GM19351 (cell line): Measurements from ENCODE around the gene KCNG3.

Source experiments
- ATAC-seq: cut with Tn5 transposase; IDR thresholded peaks from one replicate; pipeline ENCODE4 v1.9.1; 2021; ENCODE audit warnings: mild to moderate bottlenecking, moderate library complexity; ENCODE audit not compliant: unreplicated experiment

The KCNG3 gene

GRCh38 chr2:42488297-42488696 is 5.5 kb downstream of the KCNG3 start:
- no peak for ATAC-seq

GRCh38 chr2:42486145-42486906 is 7.5 kb downstream of the KCNG3 start:
- ATAC-seq, result no peak

- no peak for ATAC-seq
Measured at GRCh38 chr2:42480402-42480801, 13.4 kb downstream of the KCNG3 start.

GRCh38 chr2:42474765-42475454 is 18.9 kb downstream of the KCNG3 start:
- ATAC-seq, result no peak

GRCh38 chr2:42470706-42471105 is 23.1 kb downstream of the KCNG3 start:
- ATAC-seq, result no peak

- ATAC-seq, result no peak
Measured at GRCh38 chr2:42464631-42465030, 29.2 kb downstream of the KCNG3 start.

- no peak for ATAC-seq
Measured at GRCh38 chr2:42463570-42463969, 30.2 kb downstream of the KCNG3 start.

GRCh38 chr2:42459296-42459695 is 34.5 kb downstream of the KCNG3 start:
- no peak for ATAC-seq

GRCh38 chr2:42458396-42458795 is 35.4 kb downstream of the KCNG3 start:
- ATAC-seq, result no peak

- ATAC-seq, result no peak
Measured at GRCh38 chr2:42457011-42457410, 36.8 kb downstream of the KCNG3 start.

GRCh38 chr2:42456126-42456839 is 37.5 kb downstream of the KCNG3 start:
- ATAC-seq, result no peak

GRCh38 chr2:42452545-42452944 is 41.2 kb downstream of the KCNG3 start:
- ATAC-seq, result no peak

GRCh38 chr2:42450136-42450535 is 43.6 kb downstream of the KCNG3 start:
- ATAC-seq, result no peak

- no peak for ATAC-seq
Measured at GRCh38 chr2:42449163-42450087, 44.4 kb downstream of the KCNG3 start.

GRCh38 chr2:42448163-42448562 is 45.6 kb downstream of the KCNG3 start:
- ATAC-seq, result no peak

GRCh38 chr2:42446503-42447271 is 47.1 kb downstream of the KCNG3 start:
- no peak for ATAC-seq

GRCh38 chr2:42443718-42444399 is 49.9 kb downstream of the KCNG3 start:
- no peak for ATAC-seq

GRCh38 chr2:42442774-42443173 is 51.0 kb downstream of the KCNG3 start:
- ATAC-seq, result no peak

- ATAC-seq, result no peak
Measured at GRCh38 chr2:42438685-42439084, 55.1 kb downstream of the KCNG3 start.
